PFSK-1 (cell line): ENCODE measurements around the gene CLEC16A.

Experiments
- POLR2AphosphoS5 ChIP-seq: IDR thresholded peaks from 2 replicates; pipeline ENCODE4 v1.6.1; 2012; ENCODE audit warnings: low read depth, mild to moderate bottlenecking, control low read depth, low read length, moderate library complexity
- TAF1 ChIP-seq: IDR thresholded peaks from 2 replicates; pipeline ENCODE4 v1.6.1; 2012; ENCODE audit warnings: low read length, control low read depth, borderline replicate concordance; ENCODE audit not compliant: insufficient read depth

DNA sequence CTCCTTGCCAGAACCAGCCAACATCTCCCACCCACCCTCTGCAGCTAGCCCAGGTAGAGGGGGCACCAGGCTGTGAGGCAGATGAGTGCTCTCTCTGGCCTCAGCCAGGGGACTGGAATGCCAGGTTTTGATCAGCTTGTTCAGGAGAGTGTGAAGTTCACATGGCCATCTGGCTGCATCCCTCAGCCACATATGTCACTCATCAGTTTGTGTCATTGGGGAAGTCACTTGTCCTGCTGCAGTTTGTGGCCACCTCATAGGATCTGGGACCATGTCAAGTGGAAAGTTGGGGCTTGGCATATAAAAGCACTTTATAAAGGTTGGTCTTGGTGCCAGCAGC is 164.1 kb downstream of the CLEC16A start:
- no peak for TF ChIP-seq TAF1
- TF ChIP-seq POLR2AphosphoS5, result no peak
